ENCODE results near the gene RNASE8.

- TF ChIP-seq, protein P1, sequence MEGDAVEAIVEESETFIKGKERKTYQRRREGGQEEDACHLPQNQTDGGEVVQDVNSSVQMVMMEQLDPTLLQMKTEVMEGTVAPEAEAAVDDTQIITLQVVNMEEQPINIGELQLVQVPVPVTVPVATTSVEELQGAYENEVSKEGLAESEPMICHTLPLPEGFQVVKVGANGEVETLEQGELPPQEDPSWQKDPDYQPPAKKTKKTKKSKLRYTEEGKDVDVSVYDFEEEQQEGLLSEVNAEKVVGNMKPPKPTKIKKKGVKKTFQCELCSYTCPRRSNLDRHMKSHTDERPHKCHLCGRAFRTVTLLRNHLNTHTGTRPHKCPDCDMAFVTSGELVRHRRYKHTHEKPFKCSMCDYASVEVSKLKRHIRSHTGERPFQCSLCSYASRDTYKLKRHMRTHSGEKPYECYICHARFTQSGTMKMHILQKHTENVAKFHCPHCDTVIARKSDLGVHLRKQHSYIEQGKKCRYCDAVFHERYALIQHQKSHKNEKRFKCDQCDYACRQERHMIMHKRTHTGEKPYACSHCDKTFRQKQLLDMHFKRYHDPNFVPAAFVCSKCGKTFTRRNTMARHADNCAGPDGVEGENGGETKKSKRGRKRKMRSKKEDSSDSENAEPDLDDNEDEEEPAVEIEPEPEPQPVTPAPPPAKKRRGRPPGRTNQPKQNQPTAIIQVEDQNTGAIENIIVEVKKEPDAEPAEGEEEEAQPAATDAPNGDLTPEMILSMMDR (IDR thresholded peaks at IDR 0.05; ENCODE audit: poor library complexity): peak; percentile 19
- no peak for TF ChIP-seq EZH2 (IDR thresholded peaks at IDR 0.05; ENCODE audit: borderline replicate concordance)
These were observed 9.4 kb downstream of the RNASE8 start for GRCh38 chr14:21066882-21067502.
